Left lung (tissue), 10 donors: ENCODE results near the gene FOXK1. TPM values are rescaled to one million over a fixed set of nuclear protein-coding genes. Genes with fewer than 3 reads are reported as not detected.
"Not testable (repeated sequence)": the region's sequence is repeated elsewhere in the genome, so short reads cannot be mapped to it uniquely, and the experiment has no call there.

Source experiments
- ATAC-seq: fragments of 200-7000 bp; cut with Tn5 transposase; one replicate; pipeline ENCODE4 v1.9.1; 2020; ENCODE audit warnings: moderate library complexity
- DNase-seq, 4 donors: peaks; one replicate each; pipeline ENCODE4 v3.0.0-alpha.2; 2013 to 2020
- H3K27ac ChIP-seq, 2 donors: fragments of 200-600 bp; sonication (generic) in 1 of 2; one replicate each; pipeline versions ENCODE4 v1.5.0 to v1.8.0; 2020 to 2021
- H3K27me3 ChIP-seq, 2 donors: fragments of 200-600 bp; sonication (generic) in 1 of 2; one replicate each; pipeline versions ENCODE4 v1.5.0 to v1.8.0; 2020 to 2021
- H3K36me3 ChIP-seq, 2 donors: fragments of 200-600 bp; sonication (generic) in 1 of 2; one replicate each; pipeline versions ENCODE4 v1.5.0 to v1.8.0; 2020 to 2021
- H3K4me1 ChIP-seq, 2 donors: fragments of 200-600 bp; one replicate each; pipeline ENCODE4 v1.8.0; 2021
- H3K4me3 ChIP-seq, 2 donors: fragments of 200-600 bp; sonication (generic) in 1 of 2; one replicate each; pipeline versions ENCODE4 v1.5.0 to v1.8.0; 2020 to 2021; ENCODE audit warnings: mild to moderate bottlenecking in 1 of 2
- H3K9me3 ChIP-seq, 2 donors: fragments of 200-600 bp; sonication (generic) in 1 of 2; one replicate each; pipeline versions ENCODE4 v1.5.0 to v1.8.0; 2020 to 2021
- intact Hi-C, 2 donors: fragments of 100-400 bp; cut with DNase I; formaldehyde crosslinking; loops; one replicate each; pipeline versions ENCODE4 v1.11.2 to v1.14.2; 2022
- polyA plus RNA-seq, 6 donors: library from polyadenylated mRNA; unstranded; fragments of 120-200 nt; gene quantifications; one replicate each; pipeline ENCODE4 v1.2.1, GENCODE V29; 2013; ENCODE audit not compliant: insufficient read length in 6 of 6
- total RNA-seq, 2 donors: library from RNA; stranded (reverse); fragmentation: NEBNext Ultra II Directional; extraction: Animal tissue kit (Norgen Biotek cat#: 25700); gene quantifications; one replicate each; pipeline ENCODE4 v1.2.1, GENCODE V29; 2021
- TF ChIP-seq, protein P1 (sequence below), 2 donors: fragments of 200-600 bp; sonication (generic) in 1 of 2; IDR thresholded peaks; one replicate each; pipeline versions ENCODE4 v1.5.0 to v1.8.0; 2021; ENCODE audit warnings: antibody characterized with exemption in 2 of 2
- donor health status: DM: no; HTN: yes; CAD: no.
- donor health status: DM: no; HTN: no; CAD: no.

Gene FOXK1
- total and polyA plus RNA-seq, 8 donors: 15.1 to 29.2 (median 18.8) TPM

DNA sequence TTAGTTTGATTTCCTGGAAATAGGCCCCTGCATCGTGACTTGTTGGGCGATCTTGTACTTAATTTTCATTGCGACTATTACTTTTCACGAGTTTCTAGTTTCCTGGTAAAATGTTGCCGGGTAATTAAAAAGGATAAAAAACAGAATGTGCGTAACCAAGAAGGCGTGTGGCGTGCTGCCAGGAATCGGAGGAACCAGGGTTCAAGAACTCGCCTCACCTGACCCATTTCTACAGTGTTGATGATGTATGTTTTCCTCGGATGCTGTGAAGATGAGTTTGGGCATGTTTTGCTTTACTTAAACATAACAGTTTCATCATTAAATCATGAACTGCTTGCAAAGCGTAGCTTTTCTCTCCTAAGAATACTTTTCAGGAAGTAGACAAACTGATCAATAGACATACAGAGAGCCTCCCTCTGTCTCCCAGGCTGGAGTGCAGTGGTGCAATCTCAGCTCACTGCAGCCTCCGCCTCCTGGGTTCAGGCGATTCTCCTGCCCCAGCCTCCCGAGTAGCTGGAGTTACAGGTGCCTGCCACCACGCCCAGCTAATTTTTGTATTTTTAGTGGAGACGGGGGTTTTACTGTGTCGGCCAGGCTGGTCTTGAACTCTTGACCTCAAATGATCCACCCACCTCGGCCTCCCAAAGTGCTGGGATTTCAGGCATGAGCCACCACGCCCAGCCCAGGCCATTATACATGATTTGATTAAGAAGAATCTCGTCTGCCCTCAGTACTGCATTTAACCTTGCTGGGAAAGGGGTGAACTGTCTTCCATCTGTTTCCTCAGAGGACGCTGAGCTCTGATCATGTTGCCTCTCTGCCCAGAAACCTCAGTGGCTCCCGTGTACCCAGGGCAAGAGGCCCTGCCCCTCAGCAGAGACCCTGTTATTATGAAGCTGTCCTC lies 9.1 kb downstream of the FOXK1 start:
- Histone ChIP-seq H3K9me3 (no peaks in the 10 kb centered on the region), H3K36me3 (no peaks in the 10 kb centered on the region), H3K27ac (peak overlapping the region in 1 of 2 donors; percentile 20), H3K27me3 (no peaks in the 10 kb centered on the region), H3K4me1 (peaks cover 10 to 60% of the 10 kb centered on the region in 2 donors), H3K4me3 (no peak overlapping the region)
- ATAC-seq (no peak), DNase-seq (peak in 1 of 4 donors; percentile 27)
- TF ChIP-seq, protein P1, sequence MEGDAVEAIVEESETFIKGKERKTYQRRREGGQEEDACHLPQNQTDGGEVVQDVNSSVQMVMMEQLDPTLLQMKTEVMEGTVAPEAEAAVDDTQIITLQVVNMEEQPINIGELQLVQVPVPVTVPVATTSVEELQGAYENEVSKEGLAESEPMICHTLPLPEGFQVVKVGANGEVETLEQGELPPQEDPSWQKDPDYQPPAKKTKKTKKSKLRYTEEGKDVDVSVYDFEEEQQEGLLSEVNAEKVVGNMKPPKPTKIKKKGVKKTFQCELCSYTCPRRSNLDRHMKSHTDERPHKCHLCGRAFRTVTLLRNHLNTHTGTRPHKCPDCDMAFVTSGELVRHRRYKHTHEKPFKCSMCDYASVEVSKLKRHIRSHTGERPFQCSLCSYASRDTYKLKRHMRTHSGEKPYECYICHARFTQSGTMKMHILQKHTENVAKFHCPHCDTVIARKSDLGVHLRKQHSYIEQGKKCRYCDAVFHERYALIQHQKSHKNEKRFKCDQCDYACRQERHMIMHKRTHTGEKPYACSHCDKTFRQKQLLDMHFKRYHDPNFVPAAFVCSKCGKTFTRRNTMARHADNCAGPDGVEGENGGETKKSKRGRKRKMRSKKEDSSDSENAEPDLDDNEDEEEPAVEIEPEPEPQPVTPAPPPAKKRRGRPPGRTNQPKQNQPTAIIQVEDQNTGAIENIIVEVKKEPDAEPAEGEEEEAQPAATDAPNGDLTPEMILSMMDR (IDR thresholded peaks at IDR 0.05): no peak
- intact Hi-C loops: no loop called here

DNA sequence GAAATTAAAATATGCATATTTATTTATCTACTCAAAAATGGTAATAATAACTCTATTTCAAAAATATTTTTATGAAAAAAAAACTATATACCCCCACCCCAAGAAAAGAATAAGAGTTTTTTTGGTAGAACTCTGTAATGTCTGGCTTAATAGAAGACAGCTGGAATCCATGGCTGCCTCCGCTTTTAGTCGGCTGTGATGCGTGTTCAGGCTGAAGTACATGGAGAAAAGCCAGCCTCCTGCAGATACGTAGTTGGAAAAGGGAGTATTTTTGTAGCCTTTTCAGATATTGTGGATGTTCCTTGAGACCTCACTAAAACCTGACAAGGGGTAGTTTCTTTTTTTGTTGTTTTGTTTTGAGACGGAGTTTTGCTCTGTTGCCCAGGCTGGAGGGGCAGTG lies 10.0 kb downstream of the FOXK1 start:
- peak; percentile 16 for ATAC-seq
- DNase-seq: peak in 1 of 4 donors; percentile 69
- Histone ChIP-seq H3K27ac (peak overlapping the region in 1 of 2 donors; percentile 20), H3K36me3 (no peaks in the 10 kb centered on the region), H3K4me3 (no peak overlapping the region), H3K27me3 (no peaks in the 10 kb centered on the region), H3K9me3 (no peaks in the 10 kb centered on the region), H3K4me1 (peaks cover 10 to 55% of the 10 kb centered on the region in 2 donors)
- intact Hi-C loops: no loop called here
- TF ChIP-seq, protein P1 (IDR thresholded peaks at IDR 0.05): no peak

- H3K9me3 ChIP-seq, ATAC-seq, H3K27me3 ChIP-seq, H3K27ac ChIP-seq, H3K36me3 ChIP-seq, H3K4me3 ChIP-seq, intact Hi-C loops: not testable (repeated sequence)
- peaks cover 10 to 53% of the 10 kb centered on the region in 2 donors for H3K4me1 ChIP-seq
- peak in 1 of 4 donors; percentile 15 for DNase-seq
These were observed 10.5 kb downstream of the FOXK1 start for GRCh38 chr7:4692622-4693021.

GRCh38 chr7:4693152-4693551 lies 11.1 kb downstream of the FOXK1 start:
- Histone ChIP-seq H3K27me3 (no peaks in the 10 kb centered on the region), H3K36me3 (no peaks in the 10 kb centered on the region), H3K9me3 (no peaks in the 10 kb centered on the region), H3K27ac (no peak overlapping the region), H3K4me1 (peaks cover 10 to 53% of the 10 kb centered on the region in 2 donors), H3K4me3 (no peak overlapping the region)
- intact Hi-C loops: no loop called here
- no peak for DNase-seq
- ATAC-seq: no peak
- TF ChIP-seq, protein P1 (IDR thresholded peaks at IDR 0.05): no peak

DNA sequence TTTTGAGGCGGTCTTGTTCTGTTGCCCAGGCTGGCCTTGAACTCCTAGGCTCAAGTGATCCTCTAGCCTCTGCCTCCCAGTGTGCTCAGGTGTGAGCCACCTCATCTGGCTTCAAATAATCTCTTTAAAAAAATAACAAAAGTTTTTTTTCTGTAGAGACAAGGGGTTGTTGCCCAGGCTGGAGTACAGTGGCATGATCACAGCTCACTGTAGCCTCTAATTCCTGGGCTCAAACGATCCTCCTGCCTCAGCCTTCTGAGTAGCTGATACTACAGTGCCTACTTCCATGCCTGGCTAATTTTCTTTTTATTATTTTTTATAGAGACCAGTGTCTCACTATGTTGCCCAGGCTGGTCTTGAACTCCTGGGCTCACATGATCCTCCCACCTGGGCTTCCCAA lies 11.7 kb downstream of the FOXK1 start:
- Histone ChIP-seq H3K27me3 (no peaks in the 10 kb centered on the region), H3K4me1 (peaks cover 10 to 49% of the 10 kb centered on the region in 2 donors), H3K36me3 (no peaks in the 10 kb centered on the region), H3K4me3 (no peak overlapping the region), H3K27ac (peak overlapping the region in 1 of 2 donors; percentile 73), H3K9me3 (no peaks in the 10 kb centered on the region)
- TF ChIP-seq, protein P1 (IDR thresholded peaks at IDR 0.05): no peak
- DNase-seq: no peak
- intact Hi-C loops: no loop called here
- ATAC-seq: no peak
